HG02678 (cell line): ENCODE results near the gene IGF1R.

Experiments
- ATAC-seq: cut with Tn5 transposase; IDR thresholded peaks from one replicate; pipeline ENCODE4 v1.9.1; 2021; ENCODE audit warnings: mild to moderate bottlenecking, moderate library complexity; ENCODE audit not compliant: unreplicated experiment

The IGF1R gene

DNA sequence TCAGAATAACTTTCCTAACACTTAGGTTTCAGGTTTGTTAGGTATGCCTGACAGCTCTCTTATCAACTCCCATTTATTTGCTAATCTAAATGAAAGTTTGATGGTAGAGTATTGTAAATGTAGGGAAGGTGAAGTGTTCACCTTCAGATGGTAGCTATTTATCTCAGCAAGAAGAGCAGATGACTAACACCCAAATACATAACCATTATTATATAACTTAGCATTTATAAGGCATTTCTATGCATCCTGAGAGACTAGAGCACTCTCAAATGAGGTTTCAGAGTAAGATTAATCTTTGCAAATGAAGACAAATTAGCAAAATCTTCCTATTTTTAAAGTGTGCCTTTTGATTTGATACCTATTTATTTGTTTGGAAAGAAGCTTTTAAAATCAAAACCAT lies 143.8 kb downstream of the IGF1R start:
- no peak for ATAC-seq

DNA sequence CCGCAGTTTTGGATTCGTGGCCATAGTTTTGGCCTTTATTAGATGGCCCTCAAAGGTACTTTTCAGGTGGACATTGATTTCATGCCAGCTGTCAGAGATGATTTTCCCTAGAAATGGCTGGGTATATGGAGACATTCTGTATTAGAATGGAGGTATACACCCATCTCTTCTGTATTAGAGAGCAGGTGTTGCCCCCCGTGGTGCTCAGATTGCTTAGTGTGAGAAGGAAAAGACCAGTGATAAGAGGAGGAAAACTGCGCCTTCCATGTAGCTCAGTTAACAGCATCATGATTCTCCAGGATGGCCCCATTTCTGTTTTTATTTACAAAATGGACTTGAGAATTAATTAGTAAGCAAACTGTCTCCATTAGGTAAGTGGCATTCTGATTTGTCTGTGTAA lies 145.9 kb downstream of the IGF1R start:
- ATAC-seq: no peak

DNA sequence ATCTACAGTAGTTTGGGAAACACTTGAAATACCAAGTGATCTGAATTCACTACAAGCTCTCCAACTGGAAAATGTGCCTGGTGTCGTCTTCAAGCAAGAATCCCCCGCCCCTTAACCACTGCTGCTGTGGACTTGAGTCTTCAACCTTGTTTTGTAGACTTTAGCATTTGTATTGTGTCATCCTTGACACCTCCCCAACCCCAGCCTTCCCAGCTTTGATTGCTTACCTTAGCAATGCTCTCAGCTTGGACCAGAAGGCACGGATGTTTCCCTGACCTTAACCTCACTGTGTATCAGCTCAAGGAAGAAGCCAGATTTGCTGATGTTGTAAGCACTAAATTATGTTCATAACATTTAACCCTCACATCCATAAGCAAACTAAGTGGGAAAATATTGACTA lies 146.4 kb downstream of the IGF1R start:
- no peak for ATAC-seq

DNA sequence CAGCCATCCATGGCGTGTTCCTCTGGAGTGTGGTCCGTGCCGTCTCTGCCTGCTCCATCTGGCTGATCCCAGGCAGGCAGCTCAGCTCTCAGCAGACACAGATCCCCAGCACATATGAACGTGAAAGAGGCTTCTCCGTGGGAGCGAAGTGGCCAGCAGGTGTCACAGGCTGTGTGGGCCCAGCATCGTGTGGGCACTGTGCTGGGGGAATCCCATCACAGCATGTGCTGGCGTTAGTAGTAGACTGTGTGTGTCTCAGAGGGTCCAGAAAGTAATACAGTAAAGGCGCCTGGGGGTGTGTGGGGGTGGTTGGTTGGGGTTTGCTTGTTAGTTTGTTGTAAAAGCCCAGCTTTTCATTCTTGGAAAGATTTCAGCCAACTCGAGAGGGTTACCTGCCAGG lies 147.6 kb downstream of the IGF1R start:
- ATAC-seq: no peak

DNA sequence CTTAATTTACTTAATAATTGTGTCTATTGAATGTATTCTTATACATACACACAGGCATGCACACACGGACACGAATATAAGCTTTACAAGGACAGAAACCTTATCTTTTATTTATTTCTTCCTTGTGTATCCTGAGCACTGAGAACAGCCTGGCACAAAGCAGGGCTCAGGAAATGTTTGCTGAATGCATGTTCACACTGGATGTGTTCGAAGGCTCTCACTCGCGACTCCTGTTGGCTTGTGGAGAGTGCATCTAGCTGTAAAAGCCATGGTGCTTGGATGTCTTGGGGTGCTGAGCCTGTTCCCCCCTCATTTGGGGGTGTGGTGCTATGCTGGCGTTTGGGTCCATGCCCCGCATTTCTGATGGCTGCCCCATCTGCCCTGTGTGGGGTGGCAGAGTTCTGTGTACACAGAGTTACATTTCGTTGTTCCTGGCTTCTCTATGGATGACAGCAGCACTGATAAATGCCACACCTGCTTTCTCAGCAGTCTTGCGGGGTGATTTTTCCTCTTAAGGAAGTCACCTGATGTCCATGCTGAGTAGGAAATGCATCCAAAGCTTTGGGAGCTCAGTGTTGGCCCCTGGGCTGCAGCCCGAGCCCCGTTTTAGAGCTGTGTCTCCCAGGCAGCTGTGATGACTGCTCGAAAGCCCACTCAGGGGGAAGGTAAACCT lies 148.5 kb downstream of the IGF1R start:
- no peak for ATAC-seq

DNA sequence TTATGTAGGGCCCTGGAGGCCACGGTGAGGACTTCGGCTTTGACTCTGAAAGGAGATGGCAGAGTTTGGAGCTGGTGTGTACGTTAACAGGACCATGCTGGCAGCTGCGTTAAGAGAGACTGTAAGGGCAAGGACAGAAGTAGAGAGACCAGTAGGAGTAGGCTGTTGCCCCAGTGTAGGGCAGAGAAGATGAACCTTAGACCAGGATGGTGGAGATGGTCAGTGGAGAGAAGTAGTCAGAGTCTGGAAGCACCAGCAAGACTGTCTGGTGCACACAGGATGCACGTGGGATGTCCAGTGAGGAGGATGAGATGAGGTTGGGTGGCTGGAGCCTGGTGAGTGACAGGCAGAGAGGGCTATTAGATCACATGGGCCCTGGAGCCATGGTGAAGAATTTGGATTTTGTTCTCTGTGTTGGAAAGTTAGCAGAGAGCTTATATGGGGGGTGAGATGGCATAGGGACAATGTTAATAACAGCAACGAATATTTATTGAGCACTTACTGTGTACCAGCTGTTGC lies 150.1 kb downstream of the IGF1R start:
- no peak for ATAC-seq

DNA sequence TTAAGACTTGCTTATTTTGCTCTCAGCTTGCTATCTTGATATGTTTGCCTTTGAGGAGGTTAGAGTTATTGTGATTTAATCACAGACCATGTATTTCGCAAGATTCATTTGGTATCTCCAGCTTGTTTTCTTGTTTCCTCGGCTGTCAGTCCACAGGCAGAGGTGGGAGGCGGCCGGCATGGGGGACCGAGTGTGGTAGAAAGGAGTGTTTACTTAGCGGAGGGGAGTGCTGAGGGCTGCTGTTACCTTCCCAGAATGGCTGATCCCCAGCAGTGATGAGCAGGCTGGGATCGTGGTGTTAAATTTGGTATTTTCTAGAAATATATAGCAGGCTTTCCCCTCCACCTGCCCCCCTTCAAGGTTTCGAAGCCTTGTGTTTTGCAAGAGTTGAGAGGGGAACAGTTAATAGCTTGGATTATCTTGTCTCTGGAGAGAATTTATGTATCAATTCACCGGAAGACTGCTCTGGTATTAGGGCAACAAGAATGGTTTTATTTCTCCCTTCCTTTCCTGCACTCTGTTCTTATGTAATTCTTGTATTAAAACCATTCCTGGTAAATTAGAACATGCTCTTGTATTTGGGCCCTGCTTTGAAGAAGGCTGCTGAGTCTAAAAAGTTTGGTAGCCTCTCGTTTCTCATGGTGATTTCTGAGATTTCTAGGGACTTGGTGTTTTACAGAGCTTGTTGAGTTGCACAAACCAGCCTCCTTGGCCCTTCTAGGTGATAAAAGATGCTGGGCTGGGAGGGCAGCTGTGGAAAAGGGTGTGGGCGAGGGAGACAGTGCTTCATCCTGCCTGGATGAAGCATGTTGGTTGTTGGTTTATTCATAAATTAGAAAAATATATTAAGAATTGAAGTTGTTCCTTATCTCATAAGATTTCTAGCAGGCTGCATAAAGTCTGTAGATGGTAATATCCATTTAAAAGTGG lies 151.4 kb downstream of the IGF1R start:
- ATAC-seq: no peak

DNA sequence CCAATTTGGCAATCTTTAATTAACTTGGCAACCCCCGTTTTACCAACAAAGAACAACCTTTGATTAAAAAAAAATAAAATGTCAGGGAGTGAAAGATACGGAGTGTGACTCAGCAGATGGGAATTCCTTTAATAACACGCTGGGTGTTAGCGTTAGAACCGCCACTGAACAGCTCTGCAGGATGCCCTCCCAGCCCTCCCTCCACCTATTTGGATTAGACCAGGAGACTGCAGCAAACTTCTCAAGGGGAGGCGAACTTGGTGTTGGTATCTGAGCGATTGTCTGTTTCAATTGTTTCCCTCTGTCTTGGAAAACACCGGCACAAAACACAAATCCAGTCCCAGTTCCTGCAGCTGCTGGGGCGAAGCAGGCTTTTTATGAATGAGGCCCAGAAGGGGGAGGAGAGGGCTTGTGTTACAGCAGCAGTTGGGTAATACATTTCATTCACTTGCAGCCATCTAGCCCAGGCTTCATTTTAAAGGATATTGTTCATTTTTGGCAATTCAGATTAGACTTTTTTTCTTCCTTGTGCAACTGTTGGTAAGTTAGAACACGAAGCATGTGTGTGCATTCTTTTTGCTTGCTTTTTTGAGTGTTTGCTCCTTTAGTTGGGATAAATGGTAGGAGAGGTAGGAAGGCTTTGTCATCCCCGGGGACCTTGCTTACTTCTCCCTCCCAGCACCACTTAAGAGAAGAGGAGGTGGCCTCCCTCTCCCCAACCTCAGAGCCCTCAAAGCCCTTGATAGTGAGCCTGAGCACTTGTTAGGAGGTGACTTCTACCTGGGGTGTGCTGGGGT lies 152.3 kb downstream of the IGF1R start:
- no peak for ATAC-seq

DNA sequence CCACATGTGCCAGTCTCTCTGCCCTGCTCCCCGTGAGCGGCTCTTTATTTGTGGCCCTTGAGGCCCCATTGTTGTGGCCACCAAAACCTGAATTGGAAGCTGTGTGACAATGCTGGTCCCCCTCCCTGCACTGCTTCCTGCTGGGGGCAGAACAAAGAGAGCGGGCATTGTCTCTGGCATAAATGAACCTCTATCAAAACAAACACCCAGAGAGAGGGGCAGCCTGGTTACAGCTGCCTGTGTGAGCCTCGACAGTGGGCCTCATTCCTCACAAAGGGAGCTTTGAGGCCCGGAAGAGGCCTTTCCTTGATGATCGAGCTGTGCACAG lies 152.9 kb downstream of the IGF1R start:
- no peak for ATAC-seq

DNA sequence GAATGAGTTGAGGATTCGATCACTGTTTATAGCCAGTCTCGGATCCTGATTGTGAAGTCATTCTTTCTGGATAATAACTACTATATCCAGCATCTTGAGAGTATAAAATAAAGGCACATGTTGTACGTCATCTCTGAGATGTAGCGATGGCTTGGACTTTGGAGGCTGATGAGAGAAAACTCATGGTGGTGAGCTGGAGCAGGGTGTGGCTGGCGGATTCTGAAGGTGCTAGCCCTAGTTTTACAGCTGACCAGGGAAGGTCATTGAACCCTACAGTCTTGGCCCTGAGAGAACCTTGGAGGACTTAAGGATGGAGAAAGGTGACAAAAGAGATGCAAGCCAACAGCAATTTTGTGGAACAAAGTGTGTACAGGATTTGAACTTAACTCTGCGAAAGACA lies 153.8 kb downstream of the IGF1R start:
- ATAC-seq: no peak

DNA sequence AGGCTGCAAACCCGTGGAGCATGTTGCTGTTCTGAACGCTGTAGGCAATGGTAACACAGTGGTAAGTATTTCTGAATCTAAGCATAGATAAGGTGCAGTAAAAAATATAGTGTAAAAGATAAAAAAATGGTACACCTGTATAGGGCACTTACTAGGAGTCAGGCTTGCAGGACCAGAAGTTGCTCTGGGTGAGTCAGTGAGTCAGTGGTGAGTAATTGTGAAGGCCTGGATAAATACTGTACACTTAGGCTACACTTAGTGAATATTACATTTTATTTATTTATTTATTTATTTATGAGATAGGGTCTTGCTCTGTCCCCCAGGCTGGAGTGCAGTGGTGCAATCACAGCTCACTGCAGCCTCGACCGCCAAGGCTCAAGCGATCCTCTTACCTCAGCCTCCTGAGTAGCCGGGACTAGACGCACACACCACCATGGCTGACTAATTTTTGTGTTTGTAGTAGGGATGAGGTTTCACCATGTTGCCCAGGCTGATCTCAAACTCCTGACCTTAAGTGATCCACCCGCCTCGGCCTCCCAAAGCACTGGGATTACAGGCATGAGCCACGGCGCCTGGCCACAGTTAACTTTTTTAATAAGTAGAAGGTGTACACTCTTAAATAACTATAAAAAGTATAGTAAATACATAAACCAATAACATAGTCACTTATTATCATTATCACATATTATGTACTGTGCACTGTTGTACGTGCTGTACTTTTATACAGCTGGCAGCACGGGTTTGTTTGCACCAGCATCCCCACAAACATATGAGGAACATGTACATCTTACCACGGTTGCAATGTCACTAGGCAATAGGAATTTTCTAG lies 155.1 kb downstream of the IGF1R start:
- no peak for ATAC-seq

DNA sequence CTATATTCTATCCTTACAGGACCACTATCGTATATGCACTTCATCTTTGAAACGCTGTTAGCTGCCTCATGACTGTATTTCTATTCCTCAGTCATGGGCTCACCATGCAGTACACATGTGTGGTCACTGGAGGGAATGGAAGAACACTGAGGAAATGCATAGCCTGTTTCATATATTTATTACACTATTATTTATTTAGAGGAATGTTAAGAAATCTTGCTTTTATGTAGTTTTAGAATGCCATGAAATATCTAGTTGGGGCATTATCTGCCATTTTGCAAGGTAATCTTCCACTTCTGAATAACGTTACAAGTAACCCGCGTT lies 155.7 kb downstream of the IGF1R start:
- no peak for ATAC-seq

DNA sequence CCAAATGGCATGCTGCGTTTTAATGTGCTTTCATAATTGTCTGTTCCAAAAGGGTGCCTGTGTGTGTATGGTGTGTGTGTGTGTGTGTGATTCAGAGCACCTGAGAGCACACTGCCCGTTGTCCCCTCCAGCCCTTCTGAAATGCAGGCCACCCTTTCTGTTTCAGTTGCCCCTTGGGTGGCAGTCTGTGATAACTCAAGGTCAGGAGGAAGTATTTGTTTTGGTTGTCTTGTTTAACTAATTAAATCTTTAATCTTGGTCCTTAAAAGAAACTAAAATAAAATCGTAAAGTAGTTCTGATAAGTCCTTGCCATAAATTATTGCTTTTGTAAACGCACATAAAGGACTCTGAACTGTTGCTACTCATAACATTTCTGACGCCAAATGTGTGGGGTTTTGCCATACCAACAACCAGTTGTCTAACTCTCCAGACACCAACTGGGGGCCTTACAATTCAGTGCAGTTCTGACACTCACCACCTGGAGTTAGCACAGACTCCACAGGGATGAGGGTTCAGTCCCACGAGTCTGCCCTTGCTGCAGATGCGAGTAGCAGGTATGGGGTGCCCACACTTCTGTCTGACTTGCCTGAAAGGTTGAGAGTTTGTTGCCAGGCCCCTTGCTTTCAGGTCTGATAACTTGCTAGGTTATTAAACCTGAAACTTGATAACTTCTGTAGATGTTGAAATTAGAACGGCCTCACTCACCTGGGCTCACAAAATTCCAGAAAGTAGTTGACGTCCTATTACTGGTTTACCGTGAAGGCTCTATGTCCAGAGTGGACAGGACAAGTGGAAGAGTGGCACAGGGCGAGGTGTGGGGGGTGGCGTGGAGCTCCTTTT lies 157.3 kb downstream of the IGF1R start:
- ATAC-seq: no peak

DNA sequence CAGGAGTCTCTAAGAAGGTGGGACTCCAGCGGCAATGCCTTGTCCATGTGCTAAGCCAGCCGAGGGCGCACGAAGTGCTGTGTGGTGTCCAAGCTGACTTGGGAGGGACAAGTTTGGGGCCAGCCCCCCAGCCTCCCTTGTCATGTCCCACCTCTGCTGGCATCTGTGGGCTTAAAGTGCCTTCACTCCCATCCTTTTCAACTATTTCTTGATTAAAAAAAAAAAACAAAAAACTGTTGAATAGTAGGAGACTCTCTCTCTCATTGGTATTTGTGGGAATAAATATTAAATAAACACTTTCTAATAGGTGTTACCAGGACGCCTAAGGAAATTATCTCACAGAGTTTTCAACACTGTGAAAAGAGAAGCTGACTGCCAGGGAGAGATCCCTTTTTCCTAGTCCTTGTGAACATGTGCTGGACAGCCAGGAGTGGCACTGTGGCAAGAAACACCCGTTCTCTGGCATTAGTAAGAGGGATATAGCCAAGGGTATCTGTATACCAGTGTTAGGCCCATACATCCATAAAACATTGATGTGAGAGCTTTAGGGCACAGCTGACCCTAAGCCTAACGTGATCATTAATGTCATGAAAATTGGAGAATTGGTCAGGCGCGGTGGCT lies 158.0 kb downstream of the IGF1R start:
- no peak for ATAC-seq

DNA sequence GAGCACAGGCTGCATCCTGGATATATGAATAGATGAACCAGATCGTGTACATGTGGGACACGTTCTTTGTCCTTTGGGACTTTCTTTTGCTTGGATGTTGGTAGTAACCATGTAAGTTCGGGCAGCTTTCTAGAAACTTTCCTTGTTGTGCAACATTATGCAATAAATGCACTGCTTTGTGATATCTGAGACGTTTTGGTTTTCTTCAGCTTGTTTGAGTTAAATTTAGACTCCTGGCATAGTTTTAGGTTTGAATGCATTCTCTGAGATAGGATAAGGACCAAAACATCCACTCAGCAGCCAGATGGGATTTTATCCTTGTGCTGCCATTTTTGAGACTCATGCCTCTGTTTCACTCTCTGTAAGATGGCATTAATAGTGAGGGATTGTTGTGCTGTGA lies 158.9 kb downstream of the IGF1R start:
- no peak for ATAC-seq

DNA sequence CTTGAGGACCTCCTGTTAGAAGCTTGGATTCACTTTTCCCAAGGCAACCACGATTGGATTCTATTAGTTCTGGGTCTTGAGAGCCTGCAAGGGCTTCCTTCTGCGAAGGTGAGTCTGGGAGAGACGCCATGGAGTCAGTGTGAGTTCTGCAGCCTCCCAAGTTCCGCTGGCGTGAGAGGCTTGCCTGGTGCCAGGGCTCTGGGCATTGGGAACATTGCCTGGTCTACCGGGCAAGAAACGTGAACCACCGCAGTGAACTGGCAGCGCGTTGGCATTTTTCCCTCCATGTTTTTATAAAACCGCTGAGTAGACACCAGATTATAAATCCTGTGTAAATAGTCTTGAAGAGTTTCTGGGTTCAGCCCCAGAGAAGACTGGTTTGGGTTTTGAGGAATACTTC lies 160.9 kb downstream of the IGF1R start:
- ATAC-seq: no peak

DNA sequence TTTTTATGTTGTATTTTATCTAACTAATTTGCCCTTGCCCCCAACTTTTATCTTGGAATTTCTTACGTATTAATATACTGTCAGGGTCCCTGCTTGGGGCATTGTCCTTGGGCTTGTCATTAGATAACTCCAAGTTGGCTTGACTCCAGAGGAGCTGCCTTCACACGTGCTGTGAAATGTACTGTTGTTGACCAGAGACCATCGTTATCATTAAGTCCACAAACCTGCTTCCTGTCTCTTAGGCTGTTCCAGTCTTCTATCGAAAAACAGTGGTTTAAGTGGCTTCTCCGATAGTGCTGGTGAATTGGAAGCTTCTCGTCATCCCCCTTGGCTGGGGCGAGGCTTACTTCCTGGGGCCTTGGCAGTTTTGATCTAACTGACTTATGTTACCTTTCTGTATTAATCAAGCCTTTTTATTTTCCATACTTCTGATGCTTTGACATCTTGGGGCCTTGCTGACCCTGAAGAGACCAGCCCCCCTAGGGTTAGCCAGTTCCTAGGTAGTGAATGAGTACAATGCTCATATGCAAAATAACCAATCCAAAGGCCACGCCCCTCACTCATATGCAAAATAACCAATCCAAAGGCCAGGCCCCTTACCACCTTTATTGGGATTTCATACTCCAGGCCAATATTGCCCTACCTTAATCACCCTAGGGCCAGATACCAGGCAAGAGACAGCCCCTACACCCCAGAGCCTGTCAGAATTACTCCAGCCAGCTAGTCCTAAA lies 164.5 kb downstream of the IGF1R start:
- ATAC-seq: no peak

DNA sequence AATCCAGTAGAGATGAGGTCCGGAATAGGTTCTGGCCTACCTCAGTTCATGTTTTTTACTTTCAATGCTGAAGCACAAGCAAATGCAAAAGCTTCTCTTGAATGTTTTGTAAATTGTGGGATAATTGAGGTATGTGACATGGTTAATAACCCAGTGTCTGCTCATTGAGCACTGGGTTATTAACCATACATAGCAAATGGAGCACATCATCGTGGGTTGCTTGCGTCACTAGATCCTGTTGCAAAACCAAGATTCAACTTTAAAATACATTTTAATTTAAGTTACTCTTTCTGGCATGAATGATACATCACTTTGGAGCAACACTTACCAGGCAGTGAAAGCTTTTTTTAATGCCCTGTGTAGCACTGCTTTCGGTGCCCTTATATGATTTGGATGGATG lies 165.6 kb downstream of the IGF1R start:
- ATAC-seq: no peak

DNA sequence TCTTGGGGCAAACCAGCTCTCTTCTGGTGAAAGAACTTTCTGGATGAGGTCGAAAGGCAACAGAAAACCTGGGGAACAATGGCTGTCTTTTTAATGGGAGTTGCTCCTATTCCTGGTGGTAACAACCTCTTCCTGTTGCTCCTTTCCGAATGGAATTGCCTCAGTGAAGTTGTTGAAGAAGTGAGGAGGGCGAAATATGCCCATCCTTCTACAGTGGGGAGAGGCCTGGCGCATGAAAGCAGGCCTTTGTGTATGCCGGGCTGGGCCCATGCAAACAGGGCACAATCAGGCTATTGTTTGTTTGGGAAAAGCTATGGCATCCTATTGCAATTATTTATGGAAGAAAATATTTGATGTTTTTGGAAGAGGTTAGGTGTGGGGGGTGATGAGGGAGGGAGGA lies 166.9 kb downstream of the IGF1R start:
- no peak for ATAC-seq
